Hepatocyte (in vitro differentiated cells): ENCODE measurements around the gene ZDHHC5.

Experiments
- EZH2phosphoT487 ChIP-seq: fragments of 200-600 bp; sonication (generic); IDR thresholded peaks from one replicate; pipeline ENCODE4 v1.6.1; 2018; ENCODE audit warnings: antibody characterized with exemption, mild to moderate bottlenecking, low read depth, moderate library complexity; ENCODE audit not compliant: unreplicated experiment, severe bottlenecking
- TF ChIP-seq, protein P1 (sequence below): fragments of 200-600 bp; sonication (generic); IDR thresholded peaks from 2 replicates; pipeline ENCODE4 v1.5.1; 2016; ENCODE audit warnings: antibody characterized with exemption, mild to moderate bottlenecking; ENCODE audit not compliant: poor library complexity

GRCh38 chr11:57711414-57712255 is 43.7 kb downstream of the ZDHHC5 start, which contains the start of gene MED19:
- TF ChIP-seq, protein P1, sequence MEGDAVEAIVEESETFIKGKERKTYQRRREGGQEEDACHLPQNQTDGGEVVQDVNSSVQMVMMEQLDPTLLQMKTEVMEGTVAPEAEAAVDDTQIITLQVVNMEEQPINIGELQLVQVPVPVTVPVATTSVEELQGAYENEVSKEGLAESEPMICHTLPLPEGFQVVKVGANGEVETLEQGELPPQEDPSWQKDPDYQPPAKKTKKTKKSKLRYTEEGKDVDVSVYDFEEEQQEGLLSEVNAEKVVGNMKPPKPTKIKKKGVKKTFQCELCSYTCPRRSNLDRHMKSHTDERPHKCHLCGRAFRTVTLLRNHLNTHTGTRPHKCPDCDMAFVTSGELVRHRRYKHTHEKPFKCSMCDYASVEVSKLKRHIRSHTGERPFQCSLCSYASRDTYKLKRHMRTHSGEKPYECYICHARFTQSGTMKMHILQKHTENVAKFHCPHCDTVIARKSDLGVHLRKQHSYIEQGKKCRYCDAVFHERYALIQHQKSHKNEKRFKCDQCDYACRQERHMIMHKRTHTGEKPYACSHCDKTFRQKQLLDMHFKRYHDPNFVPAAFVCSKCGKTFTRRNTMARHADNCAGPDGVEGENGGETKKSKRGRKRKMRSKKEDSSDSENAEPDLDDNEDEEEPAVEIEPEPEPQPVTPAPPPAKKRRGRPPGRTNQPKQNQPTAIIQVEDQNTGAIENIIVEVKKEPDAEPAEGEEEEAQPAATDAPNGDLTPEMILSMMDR, result no peak
- no peak for TF ChIP-seq EZH2phosphoT487
